ENCODE results near the gene ZNF660. TPM values are rescaled to one million over a fixed set of nuclear protein-coding genes. Genes with fewer than 3 reads are reported as not detected.

ZNF660 gene
- total RNA-seq, 3 donors from 2014 or later: 2.0 to 4.0 (median 3.1) TPM

- intact Hi-C loops (cut with DNase I; ENCODE audit: low total_unique reads): no loop called here
Observed at GRCh38 chr3:44647771-44648170, 63.0 kb downstream of the ZNF660 start.

GRCh38 chr3:44648564-44649229 is 63.9 kb downstream of the ZNF660 start, which contains the start of gene ZNF35:
Gene ZNF35 (plus strand): TSS chr3:44648732. CDS start chr3:44651068, 2,336 bp downstream.
- Histone ChIP-seq H3K27ac (peak within 1 kb of the TSS; percentile 57 to 76), H3K4me1 (peaks cover 0 to 2% of the 10 kb centered on the region in 2 donors), H3K27me3 (no peaks in the 10 kb centered on the region), H3K4me3 (peak within 1 kb of the TSS; percentile 84 to 92 (median 86)), H3K36me3 (peaks cover 6% of the 10 kb centered on the region), H3K9me3 (peaks cover 0 to 10% of the 10 kb centered on the region in 2 donors)
- intact Hi-C loops (cut with DNase I; ENCODE audit: low total_unique reads): no loop called here
- DNase-seq (ENCODE audit: low spot score in 2 of 2): peak; percentile 28 to 68
- TF ChIP-seq POLR2A (IDR thresholded peaks at IDR 0.05) (no peak), POLR2AphosphoS5 (IDR thresholded peaks at IDR 0.05) (no peak), CTCF (IDR thresholded peaks at IDR 0.05) (no peak)

More at GRCh38 chr3:44647771-44648170, 63.0 kb downstream of the ZNF660 start:
- Histone ChIP-seq H3K4me1 (peaks cover 0 to 2% of the 10 kb centered on the region in 2 donors), H3K4me3 (no peak overlapping the region), H3K9me3 (peaks cover 6 to 19% of the 10 kb centered on the region in 2 donors), H3K27ac (no peak overlapping the region), H3K27me3 (no peaks in the 10 kb centered on the region), H3K36me3 (peaks cover 4% of the 10 kb centered on the region)
- TF ChIP-seq CTCF (IDR thresholded peaks at IDR 0.05): no peak
- TF ChIP-seq POLR2AphosphoS5 (IDR thresholded peaks at IDR 0.05): no peak
- no peak for TF ChIP-seq POLR2A (IDR thresholded peaks at IDR 0.05)
- no peak for DNase-seq (ENCODE audit: low spot score in 2 of 2)

Other genes starting within 250 kb of the ZNF660 start
- gene TCAIM, start 246.2 kb upstream of the ZNF660 start, total RNA-seq: 10 to 100 TPM; 19.7 to 25.2 (median 24.2) TPM
- 1 to 10 TPM; 5.8 to 8.9 (median 7.2) TPM for gene ZNF445, start 107.3 kb upstream of the ZNF660 start, total RNA-seq
- gene ZKSCAN7, start 29.8 kb upstream of the ZNF660 start, total RNA-seq: 10 to 100 TPM in 1 of 3 donors, 1 to 10 TPM in 2; 5.2 to 11.0 (median 6.7) TPM
- gene ZNF197, start 40.1 kb downstream of the ZNF660 start, total RNA-seq: 10 to 100 TPM; 18.0 to 26.2 (median 18.4) TPM
- 10 to 100 TPM in 2 of 3 donors, 1 to 10 TPM in 1; 8.8 to 18.7 (median 13.1) TPM for gene ZNF35, start 63.8 kb downstream of the ZNF660 start, total RNA-seq
- 1 to 10 TPM; 4.6 to 9.5 (median 6.6) TPM for gene ZNF502, start 127.7 kb downstream of the ZNF660 start, total RNA-seq
- 1 to 10 TPM; 4.9 to 9.1 (median 5.4) TPM for gene ZNF501, start 144.7 kb downstream of the ZNF660 start, total RNA-seq
- 10 to 100 TPM; 25.6 to 35.9 (median 31.5) TPM for gene KIAA1143, start 176.7 kb downstream of the ZNF660 start, total RNA-seq
- gene KIF15, start 176.8 kb downstream of the ZNF660 start, total RNA-seq: 1 to 10 TPM in 1 of 3 donors, under 1 TPM in 2; 0.66 to 1.1 (median 0.73) TPM

Data from breast epithelium (tissue), 4 donors.